ENCODE data around the gene ANKRD33. TPM values are rescaled to one million over a fixed set of nuclear protein-coding genes. Genes with fewer than 3 reads are reported as not detected.

Gene ANKRD33
- total RNA-seq, 1 donor from 2014 or later: not detected

GRCh38 chr12:51915951-51916350 lies 28.0 kb downstream of the ANKRD33 start:
- TF ChIP-seq CTCF (IDR thresholded peaks at IDR 0.05; ENCODE audit: partially characterized antibody, unreplicated experiment): no peak
- Mint-ChIP-seq H3K27ac (ENCODE audit: unreplicated experiment) (no peak overlapping the region), H3K9me3 (ENCODE audit: unreplicated experiment) (no peaks in the 10 kb centered on the region), H3K4me3 (ENCODE audit: unreplicated experiment) (no peak overlapping the region), H3K36me3 (ENCODE audit: unreplicated experiment) (no peaks in the 10 kb centered on the region), H3K4me1 (ENCODE audit: low read depth, unreplicated experiment) (peaks cover 16% of the 10 kb centered on the region), H3K27me3 (ENCODE audit: unreplicated experiment) (peaks cover 4% of the 10 kb centered on the region)
- no peak for DNase-seq

- TF ChIP-seq CTCF (IDR thresholded peaks at IDR 0.05; ENCODE audit: partially characterized antibody, unreplicated experiment): no peak
- Mint-ChIP-seq H3K36me3 (ENCODE audit: unreplicated experiment) (no peaks in the 10 kb centered on the region), H3K9me3 (ENCODE audit: unreplicated experiment) (no peaks in the 10 kb centered on the region), H3K4me1 (ENCODE audit: low read depth, unreplicated experiment) (peaks cover 14% of the 10 kb centered on the region), H3K27ac (ENCODE audit: unreplicated experiment) (no peak overlapping the region), H3K27me3 (ENCODE audit: unreplicated experiment) (peaks cover 4% of the 10 kb centered on the region), H3K4me3 (ENCODE audit: unreplicated experiment) (no peak overlapping the region)
- no peak for DNase-seq
These were observed 29.2 kb downstream of the ANKRD33 start for GRCh38 chr12:51917041-51917590.

- peaks cover 4% of the 10 kb centered on the region for H3K27me3 Mint-ChIP-seq (ENCODE audit: unreplicated experiment)
- no peaks in the 10 kb centered on the region for H3K9me3 Mint-ChIP-seq (ENCODE audit: unreplicated experiment)
- no peak for DNase-seq
- peaks cover 14% of the 10 kb centered on the region for H3K4me1 Mint-ChIP-seq (ENCODE audit: low read depth, unreplicated experiment)
- no peaks in the 10 kb centered on the region for H3K36me3 Mint-ChIP-seq (ENCODE audit: unreplicated experiment)
- no peak overlapping the region for H3K4me3 Mint-ChIP-seq (ENCODE audit: unreplicated experiment)
- H3K27ac Mint-ChIP-seq (ENCODE audit: unreplicated experiment): no peak overlapping the region
- TF ChIP-seq CTCF (IDR thresholded peaks at IDR 0.05; ENCODE audit: partially characterized antibody, unreplicated experiment): no peak
These were observed 30.0 kb downstream of the ANKRD33 start for GRCh38 chr12:51917746-51918453.

DNA sequence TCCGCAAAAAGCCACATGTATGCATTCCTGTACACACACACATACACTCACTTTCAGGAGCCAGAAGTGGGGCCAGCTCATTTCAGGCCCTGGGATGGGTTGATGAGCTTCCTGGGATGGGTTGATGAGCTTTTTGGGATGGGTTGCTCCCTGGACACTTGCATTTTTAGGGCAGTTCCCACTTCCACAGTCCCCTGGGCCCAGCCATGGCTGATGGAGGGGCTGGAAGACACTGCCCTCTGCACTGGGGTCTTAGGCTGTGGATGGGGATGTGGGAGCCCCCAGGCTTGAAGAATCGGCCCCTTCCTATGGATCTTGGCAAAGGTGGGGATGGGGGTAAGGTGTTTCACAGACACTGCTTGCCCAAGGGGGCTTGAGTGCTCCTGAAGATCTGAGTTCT lies 32.1 kb downstream of the ANKRD33 start:
- H3K4me1 Mint-ChIP-seq (ENCODE audit: low read depth, unreplicated experiment): peaks cover 19% of the 10 kb centered on the region

More for the DNA sequence above, 32.1 kb downstream of the ANKRD33 start:
- H3K27me3 Mint-ChIP-seq (ENCODE audit: unreplicated experiment): peaks cover 4% of the 10 kb centered on the region
- TF ChIP-seq CTCF (IDR thresholded peaks at IDR 0.05; ENCODE audit: partially characterized antibody, unreplicated experiment): no peak
- no peak for DNase-seq
- H3K36me3 Mint-ChIP-seq (ENCODE audit: unreplicated experiment): no peaks in the 10 kb centered on the region
- H3K27ac Mint-ChIP-seq (ENCODE audit: unreplicated experiment): no peak overlapping the region
- H3K9me3 Mint-ChIP-seq (ENCODE audit: unreplicated experiment): no peaks in the 10 kb centered on the region
- no peak overlapping the region for H3K4me3 Mint-ChIP-seq (ENCODE audit: unreplicated experiment)

Data from glutamatergic neuron (in vitro differentiated cells).